Stimulated activated naive CD8-positive, alpha-beta T cell treated with anti-CD3 and anti-CD28 coated beads, Interleukin-15, Interleukin-2, amounts not matched to agents 100 U/mL and 50 U/mL, for 24 hours (primary cell): ENCODE results near the gene AREL1.
A peak's percentile ranks its signal among the peaks of the same experiment; 100 is the strongest.

Source experiments
- ATAC-seq: fragments of 150-1000 bp; cut with Tn5 transposase; one replicate; pipeline ENCODE4 v1.10.0; 2021
- DNase-seq: peaks from one replicate; pipeline ENCODE4 v3.0.0; 2021

AREL1 gene

DNA sequence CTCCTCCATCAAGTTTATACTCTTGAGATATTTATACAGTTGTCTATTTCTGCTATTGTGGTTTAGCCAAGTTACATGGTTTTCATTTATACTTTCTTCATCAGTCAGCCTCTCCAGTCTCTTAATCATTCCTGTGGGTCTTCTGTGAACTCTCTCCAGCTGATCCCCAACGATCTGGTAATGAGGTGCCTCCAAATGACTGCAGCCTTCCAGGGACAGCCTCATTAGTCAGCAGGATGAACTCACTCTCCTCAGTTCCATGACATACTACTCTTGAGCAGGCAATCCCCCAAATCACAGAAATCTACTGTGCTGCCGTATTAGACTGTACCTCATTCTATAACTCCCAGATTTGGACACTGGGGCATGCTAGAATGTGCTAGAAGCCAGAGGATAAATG is 15.3 kb downstream of the AREL1 start:
- DNase-seq = no peak
- ATAC-seq = no peak

DNA sequence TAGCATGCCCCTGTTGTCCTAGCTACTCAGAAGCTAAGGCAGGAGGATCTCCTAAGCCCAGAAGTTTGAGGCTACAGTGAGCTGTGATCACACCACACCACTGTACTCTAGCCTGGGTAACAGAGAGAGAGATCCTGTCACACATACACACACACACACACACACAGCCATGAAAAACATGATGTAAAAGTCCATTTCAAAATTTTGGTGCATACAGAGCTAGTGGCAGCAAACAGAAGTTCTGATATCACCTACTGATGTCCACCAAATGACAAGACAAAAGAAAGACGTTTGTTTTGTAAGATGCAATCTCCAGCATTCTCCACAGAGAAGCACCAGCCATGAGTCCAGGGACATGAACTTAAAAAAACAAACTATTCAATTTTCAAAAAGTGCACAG is 15.9 kb downstream of the AREL1 start:
- DNase-seq = no peak
- no peak for ATAC-seq

DNA sequence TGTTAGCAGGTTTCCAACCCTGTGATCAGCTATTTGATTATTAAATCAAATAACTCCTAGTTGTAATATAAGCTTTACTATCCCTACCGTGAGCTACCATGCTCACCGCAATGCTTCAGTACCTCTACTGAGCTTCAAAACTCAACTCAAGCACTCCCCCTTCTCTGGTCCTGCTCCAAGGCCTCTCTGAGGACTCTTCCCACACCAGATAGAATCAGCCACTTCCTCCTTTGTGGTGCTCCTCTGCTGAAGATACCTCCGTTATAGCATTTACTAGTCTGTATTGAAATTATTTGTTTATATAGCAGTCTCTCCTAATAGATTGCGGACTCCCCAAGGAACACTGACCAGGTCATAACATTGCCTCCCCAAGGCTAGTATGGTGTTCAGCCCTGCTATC is 17.5 kb downstream of the AREL1 start:
- ATAC-seq (no peak), DNase-seq (no peak)

GRCh38 chr14:74693191-74693590 is 19.7 kb downstream of the AREL1 start:
- DNase-seq (no peak), ATAC-seq (no peak)

DNA sequence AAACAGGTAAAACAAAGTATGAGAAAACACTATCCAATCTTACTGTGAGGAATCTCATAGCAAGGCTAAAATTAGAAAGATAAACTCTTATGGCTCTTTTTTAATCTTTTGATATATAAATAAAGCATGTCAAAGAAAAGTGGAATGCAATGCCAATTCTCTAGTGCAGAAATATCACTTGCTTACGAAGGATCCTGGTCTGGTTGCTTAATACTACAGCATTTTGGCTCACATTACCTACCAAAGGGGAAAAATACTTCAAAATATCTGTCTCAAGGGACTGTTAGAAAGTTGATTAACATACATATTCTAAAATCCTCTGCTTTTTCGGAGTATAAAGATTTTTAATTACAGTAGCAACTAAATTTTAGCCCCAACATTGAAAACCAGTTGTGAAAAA is 21.4 kb downstream of the AREL1 start:
- DNase-seq = no peak
- no peak for ATAC-seq

DNA sequence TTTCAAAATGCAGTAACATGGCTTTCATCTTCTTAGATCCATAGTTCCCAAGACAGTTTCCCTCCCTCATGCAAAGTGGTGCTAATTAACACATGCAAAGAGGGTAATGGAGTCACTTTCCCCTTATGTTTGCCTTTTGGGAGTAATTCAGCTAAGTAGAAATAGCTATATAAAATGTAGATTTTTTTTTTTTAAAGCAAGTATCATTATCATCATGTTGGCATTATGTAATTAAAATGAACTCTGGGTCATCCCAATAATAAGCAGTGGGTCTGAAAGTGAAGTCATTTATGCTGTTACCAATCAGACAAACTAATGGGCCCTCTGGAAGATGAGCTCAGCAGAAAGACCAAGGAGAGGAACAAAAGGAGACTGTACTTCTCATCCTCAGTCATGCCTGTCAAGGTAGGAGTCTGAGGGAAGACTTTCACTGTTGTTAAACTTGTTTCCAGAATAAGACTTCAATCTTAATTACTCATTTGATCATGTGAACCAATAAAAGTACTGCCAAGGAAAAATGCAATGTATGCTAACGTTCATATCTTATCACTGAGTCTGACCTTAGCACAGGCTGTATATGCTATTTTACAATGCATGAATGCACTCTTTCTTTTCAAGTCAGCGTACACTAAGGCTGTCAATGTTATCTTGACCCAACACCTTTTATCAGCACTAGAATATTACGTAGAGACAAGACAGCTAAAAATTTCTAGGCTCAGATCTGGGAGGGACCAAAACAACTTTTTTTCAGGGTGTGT is 26.8 kb downstream of the AREL1 start:
- no peak for DNase-seq

GRCh38 chr14:74685056-74685455 is 27.8 kb downstream of the AREL1 start:
- no peak for DNase-seq
- ATAC-seq = no peak

More for the DNA sequence above, 26.8 kb downstream of the AREL1 start:
- ATAC-seq = no peak

DNA sequence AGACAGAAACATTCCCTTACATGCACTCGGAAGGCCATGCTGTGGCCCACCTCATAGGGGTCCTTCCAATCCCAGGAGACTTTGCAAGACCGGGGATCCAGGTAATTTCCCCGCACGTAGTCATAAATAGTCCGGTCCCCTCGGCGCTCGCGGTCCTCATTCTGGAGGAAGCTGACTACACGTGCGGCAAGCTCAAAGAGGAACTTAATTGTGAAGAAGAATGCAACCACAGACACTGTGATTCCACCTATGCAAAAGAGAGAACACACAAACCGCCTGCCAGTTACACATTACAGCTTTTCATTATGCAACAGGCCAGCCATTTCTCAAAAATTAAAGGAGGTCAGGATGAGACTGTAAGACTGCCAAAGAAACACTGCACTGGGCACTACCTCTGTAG is 28.4 kb downstream of the AREL1 start:
- DNase-seq = peak; percentile 19
- no peak for ATAC-seq

DNA sequence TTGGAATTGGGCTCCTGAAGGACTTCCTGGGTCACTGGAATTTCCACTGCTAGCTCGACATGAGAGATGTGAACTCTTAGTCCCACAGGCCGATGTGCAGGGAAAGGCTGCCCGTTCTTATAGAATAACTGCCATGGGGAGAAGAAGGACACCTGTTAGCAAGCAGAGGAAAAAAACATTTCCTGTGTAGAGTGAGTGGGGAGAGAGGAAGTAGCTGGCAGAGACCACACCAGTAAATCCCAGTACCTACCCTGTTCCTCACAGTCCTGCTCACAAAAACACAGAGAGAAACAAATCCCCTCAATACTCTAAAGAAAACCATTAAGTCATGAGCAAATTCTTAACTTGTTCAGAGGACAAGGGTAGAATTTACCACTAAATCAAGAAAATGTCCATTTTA is 29.5 kb downstream of the AREL1 start:
- no peak for DNase-seq
- ATAC-seq = no peak

DNA sequence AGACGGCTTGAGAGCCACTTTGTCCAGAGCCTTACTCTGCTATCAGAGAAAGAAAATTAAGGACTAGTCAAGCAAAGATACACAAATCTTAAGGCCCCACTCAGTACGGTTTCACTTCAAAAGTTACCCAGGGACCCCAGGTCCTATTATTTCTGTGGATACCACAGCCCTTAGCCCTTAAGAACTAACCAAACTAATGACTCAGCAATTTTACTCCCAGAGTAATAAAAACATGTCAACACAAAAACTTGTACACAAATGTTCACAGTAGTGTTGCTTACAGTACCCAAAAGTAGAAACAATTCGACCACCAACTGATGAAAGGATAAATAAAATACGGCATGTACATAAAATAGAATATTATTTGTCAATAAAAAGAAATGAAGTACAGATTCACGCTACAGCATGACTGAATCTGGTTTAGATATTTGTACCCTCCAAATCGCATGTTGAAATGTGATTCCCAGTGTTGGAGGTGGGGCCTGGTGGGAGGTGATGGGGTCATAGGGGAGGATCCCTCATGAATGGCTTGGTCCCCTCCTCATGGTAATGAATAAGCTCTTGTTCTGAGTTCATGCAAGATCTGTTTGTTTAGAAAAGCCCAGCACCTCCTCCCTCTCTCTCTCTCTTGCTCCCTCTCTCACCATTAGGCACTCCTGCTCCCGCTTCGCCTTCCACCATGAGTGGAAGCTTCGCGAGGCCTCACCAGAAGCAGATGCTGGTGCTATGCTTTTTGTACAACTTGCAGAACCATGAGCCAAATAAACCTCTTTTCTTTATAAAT is 30.5 kb downstream of the AREL1 start:
- ATAC-seq (no peak), DNase-seq (no peak)

DNA sequence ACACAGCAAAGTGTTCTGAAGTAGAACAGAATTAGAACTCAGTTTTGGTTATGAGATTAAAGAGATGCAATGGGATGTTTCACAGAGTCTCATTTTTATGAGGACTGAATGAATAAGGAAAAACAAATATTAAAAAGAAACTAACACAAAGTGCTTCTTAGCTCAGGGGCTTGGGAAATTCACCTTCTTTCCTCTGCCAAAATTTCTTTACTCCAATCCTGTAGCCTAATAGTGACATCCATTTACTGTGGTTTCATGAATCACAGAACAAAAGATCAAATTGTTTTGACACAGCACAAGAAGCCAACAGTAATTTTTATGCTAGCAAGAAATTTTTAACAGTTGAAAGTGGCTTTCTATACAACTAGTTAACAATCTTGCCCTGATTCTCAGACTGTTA is 37.7 kb downstream of the AREL1 start:
- DNase-seq (no peak), ATAC-seq (no peak)

DNA sequence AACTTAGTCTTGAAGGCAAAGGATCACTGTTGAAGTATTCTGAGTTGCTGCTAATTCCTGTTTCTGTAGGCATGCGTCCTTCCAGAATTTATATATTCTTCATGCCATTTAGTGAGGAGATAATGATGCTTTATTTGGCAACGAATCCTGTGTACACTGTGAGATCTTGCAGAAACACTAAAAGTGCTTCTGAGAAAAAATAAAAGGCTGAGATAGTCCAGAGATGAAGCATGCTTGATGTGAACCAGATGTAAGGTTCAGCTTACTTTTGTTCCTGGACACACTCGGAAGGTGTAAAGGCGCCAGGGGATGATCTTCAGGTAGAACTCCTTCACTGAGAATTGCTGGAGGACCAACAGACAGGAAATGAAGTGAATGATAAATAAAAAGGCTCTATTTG is 39.1 kb downstream of the AREL1 start:
- ATAC-seq = no peak

GRCh38 chr14:74671789-74672188 is 41.1 kb downstream of the AREL1 start:
- DNase-seq (no peak), ATAC-seq (no peak)

More for the DNA sequence above, 39.1 kb downstream of the AREL1 start:
- no peak for DNase-seq

DNA sequence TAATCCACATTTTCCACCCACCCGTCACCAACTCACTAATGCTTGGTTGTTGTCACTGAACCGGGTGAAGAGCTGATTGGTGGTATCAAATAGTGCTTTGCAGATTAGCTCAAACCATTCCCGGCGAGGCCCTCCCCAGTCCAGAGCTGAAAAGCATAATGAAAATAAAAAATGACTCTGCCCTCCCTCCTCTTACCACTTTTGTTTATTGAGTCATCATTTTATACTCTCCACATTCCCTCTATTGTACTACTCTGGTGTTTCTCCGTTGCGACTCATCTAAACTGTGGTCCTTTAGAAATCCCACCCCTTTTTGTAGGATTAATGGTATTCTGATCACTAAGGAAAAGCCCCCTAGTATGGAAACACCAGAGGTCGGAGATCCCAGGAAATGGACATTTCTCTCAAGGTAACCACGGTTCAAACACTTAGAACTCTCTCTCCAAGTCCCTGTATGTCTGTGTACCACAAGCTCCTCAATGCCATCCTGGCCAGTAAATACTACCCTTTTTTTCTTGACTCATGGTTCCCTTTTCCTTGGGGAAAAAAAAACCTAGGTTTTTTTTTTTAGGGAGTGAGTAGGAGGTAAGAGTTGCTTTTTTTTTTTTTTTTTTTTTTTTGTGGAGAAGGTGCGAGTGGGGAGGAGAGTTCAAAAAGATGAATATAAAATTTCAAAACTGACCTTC is 42.0 kb downstream of the AREL1 start:
- no peak for ATAC-seq

GRCh38 chr14:74669846-74670245 is 43.0 kb downstream of the AREL1 start:
- no peak for DNase-seq
- no peak for ATAC-seq

More for the DNA sequence above, 42.0 kb downstream of the AREL1 start:
- no peak for DNase-seq

GRCh38 chr14:74669256-74669655 is 43.6 kb downstream of the AREL1 start:
- DNase-seq = no peak
- ATAC-seq = no peak

- no peak for DNase-seq
- peak; percentile 69 for ATAC-seq
These were observed 45.1 kb downstream of the AREL1 start for GRCh38 chr14:74667758-74668157.

GRCh38 chr14:74664717-74665116 is 48.2 kb downstream of the AREL1 start:
- DNase-seq = no peak
- peak; percentile 60 for ATAC-seq

DNA sequence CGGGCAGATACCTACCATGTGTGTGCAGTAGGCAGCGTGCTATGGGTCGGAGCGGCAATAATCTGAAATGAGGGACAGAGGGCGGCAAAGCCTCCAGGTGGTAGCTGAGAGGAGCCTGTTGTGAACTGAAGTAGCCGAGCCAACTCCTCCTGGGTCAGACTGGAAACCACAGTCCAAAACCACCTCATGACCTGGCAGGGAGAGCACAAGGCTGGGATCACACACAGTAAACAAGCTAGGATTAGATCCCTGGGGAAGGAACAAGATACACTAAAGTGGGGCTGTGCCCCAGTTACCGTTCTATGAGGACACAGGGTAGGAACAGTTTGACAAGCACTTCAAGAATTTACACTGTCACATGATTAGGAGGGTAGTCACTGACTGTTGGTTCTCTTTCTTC is 49.0 kb downstream of the AREL1 start:
- ATAC-seq = no peak
- DNase-seq = no peak

- DNase-seq = no peak
- ATAC-seq = no peak
These were observed 51.0 kb downstream of the AREL1 start for GRCh38 chr14:74661726-74662450.

DNA sequence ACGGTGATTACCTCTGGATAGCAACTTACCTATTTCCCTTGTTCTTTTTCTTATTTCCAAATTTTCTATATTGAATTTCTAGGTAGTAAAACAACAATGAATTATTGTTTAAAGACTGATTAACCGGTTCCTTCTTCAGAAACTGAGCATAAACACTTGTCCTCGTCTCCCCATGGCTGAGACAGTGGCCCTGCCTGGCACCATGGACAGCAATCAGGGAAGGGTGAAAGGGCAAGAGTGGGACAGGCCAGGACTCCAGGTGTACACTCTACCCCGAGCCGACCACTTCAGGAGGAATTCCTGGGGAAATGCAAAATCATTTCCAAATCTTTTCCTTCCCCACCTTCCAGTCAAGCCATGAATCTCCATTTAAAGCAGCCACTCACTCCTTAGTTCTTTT is 52.0 kb downstream of the AREL1 start:
- DNase-seq (no peak), ATAC-seq (no peak)

- DNase-seq = no peak
- ATAC-seq = no peak
These were observed 52.7 kb downstream of the AREL1 start for GRCh38 chr14:74660167-74660566.
